ENCODE data around the gene ARID1B. TPM values are rescaled to one million over a fixed set of nuclear protein-coding genes. Genes with fewer than 3 reads are reported as not detected.

The ARID1B gene
- total RNA-seq, 1 donor from 2014 or later, result 97.2 TPM

DNA sequence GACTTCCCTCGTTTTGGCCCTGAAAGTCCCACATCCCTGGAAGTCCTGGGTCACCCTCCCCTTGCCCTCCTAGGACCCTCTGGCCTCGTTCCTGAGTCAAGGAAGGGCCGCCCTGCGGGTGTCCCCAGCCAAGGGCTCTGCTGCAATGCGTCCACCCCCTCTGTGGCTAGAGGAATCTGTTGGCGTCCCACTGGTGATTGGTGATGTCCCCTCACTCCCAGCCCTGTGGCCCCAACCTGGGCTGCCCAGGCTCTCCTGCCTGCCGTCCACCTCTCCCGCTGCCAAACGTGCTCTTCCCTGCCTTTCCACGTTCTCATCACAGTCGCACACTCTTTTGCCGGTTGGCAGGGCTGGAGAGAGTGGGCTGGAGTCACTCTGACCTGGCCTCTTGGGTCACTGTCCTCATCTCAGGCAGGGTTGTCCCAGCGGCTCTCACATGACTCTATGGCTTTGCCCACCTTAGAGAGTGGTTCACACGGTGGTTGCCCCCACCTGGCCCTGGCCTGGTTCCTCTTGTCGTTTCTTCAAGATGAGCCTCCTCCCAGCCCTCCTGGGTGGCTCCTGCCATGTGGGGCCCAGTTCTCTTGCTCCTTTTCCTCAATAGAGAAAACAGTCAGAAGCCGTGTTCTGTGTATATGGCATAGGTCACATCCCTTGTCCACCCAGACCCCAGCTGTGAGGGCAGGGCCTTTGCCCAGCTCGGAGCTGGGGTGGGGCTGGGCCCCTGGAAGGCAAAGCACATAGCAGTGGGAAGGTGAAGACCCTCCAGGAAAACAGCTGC, 445.2 kb downstream of the ARID1B start:
- TF ChIP-seq, protein P1, sequence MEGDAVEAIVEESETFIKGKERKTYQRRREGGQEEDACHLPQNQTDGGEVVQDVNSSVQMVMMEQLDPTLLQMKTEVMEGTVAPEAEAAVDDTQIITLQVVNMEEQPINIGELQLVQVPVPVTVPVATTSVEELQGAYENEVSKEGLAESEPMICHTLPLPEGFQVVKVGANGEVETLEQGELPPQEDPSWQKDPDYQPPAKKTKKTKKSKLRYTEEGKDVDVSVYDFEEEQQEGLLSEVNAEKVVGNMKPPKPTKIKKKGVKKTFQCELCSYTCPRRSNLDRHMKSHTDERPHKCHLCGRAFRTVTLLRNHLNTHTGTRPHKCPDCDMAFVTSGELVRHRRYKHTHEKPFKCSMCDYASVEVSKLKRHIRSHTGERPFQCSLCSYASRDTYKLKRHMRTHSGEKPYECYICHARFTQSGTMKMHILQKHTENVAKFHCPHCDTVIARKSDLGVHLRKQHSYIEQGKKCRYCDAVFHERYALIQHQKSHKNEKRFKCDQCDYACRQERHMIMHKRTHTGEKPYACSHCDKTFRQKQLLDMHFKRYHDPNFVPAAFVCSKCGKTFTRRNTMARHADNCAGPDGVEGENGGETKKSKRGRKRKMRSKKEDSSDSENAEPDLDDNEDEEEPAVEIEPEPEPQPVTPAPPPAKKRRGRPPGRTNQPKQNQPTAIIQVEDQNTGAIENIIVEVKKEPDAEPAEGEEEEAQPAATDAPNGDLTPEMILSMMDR (conservative IDR thresholded peaks at IDR 0.05), result no peak
- H3K27ac Mint-ChIP-seq, result peak overlapping the region; percentile 54
- H3K9me3 Mint-ChIP-seq, result no peaks in the 10 kb centered on the region
- H3K27me3 Mint-ChIP-seq, result no peaks in the 10 kb centered on the region
- peak; percentile 61 for DNase-seq (ENCODE audit: extremely low spot score, unreplicated experiment)
- H3K36me3 Mint-ChIP-seq, result no peaks in the 10 kb centered on the region
- H3K4me1 Mint-ChIP-seq (ENCODE audit: unreplicated experiment), result peaks cover 25% of the 10 kb centered on the region
- peak overlapping the region; percentile 58 for H3K4me3 Mint-ChIP-seq

DNA sequence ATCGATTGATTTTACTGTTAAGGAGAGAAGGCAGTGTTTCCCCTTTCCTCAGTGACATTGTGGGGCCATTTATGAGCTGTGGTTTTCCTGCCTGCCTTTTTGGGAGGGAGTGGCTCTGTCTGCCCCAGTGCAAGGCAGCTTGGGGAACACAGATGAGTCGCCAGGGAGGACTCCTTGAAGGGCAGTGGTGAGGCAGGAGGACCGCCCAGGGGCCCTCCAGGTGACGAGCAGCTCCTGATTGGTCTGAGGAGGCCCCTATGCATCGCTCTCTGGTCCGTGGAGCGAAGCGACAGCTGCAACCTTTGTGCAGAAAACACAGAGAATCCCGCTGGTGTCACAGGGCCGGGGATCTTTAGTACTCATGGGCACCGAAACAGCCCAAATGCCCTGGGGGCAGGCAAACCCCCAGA, 445.8 kb downstream of the ARID1B start:
- Mint-ChIP-seq H3K9me3 (no peaks in the 10 kb centered on the region), H3K4me3 (no peak overlapping the region), H3K27ac (peak overlapping the region; percentile 54), H3K36me3 (no peaks in the 10 kb centered on the region), H3K4me1 (ENCODE audit: unreplicated experiment) (peaks cover 25% of the 10 kb centered on the region), H3K27me3 (no peaks in the 10 kb centered on the region)
- DNase-seq (ENCODE audit: extremely low spot score, unreplicated experiment), result no peak
- TF ChIP-seq, protein P1 (conservative IDR thresholded peaks at IDR 0.05), result no peak

DNA sequence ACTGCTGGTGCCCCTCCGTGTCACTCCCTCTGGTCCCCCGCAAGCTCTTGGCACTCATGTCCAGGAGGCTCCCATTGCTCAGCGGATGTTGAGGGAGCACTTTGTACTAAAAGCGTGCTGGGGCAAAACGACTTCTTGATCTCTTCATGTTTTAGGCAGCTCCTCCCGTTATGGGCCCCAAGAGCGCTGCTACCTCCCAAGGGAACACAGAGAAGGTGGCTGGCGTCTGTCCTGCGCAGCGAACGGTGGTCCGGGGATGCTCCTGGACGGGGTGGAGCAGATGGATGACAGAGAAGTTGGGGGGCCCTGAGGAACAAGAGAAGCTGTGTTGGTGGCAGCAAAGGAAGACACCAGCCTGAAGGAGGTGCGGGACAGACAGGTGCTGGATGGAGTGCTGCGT, 446.3 kb downstream of the ARID1B start:
- peak; percentile 53 for DNase-seq (ENCODE audit: extremely low spot score, unreplicated experiment)
- no peak overlapping the region for H3K4me3 Mint-ChIP-seq
- peaks cover 25% of the 10 kb centered on the region for H3K4me1 Mint-ChIP-seq (ENCODE audit: unreplicated experiment)
- peak overlapping the region; percentile 40 for H3K27ac Mint-ChIP-seq
- no peaks in the 10 kb centered on the region for H3K9me3 Mint-ChIP-seq
- no peaks in the 10 kb centered on the region for H3K27me3 Mint-ChIP-seq
- TF ChIP-seq, protein P1 (conservative IDR thresholded peaks at IDR 0.05), result no peak
- H3K36me3 Mint-ChIP-seq, result no peaks in the 10 kb centered on the region

DNA sequence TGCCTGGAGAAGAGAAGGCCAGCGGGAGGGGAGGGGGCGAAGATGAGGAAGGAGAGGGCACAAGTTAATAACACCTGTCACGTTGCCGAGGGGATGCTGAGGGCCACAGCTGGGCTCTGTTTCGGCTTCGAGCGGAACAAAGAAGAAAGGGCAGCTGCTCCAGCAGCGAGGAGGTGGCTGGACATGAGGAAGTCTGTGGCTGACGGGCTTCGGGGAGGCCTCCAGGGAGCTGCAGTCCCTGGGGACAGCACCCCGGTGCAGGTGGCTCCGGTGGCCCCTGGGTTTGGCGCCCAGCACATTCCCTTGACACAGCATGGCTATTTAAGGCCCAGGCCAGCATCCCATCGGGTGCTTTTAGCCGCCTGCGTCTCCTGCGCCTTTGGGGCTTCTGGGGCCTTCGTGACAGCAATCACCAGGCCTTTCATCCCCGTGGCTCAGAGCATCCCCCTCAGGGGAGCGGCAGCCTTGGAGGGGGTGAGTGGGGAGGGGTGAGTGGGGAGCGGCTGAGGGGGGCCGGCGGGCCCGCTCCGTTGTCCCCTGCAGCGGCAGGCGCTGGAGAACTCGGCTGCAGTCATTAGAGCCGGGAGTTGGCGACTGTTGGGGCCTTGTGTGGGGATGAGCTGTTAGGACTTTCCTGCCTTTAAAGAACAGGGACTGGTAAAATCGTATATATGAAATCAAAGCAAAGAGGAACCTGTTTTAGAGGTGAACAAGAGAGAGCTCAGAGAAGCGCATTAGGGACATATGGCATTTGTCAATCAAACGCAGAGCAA, 447.2 kb downstream of the ARID1B start:
- DNase-seq (ENCODE audit: extremely low spot score, unreplicated experiment), result peak; percentile 55
- Mint-ChIP-seq H3K36me3 (no peaks in the 10 kb centered on the region), H3K4me1 (ENCODE audit: unreplicated experiment) (peaks cover 30% of the 10 kb centered on the region), H3K4me3 (no peak overlapping the region), H3K27me3 (peaks cover 6% of the 10 kb centered on the region), H3K9me3 (no peaks in the 10 kb centered on the region), H3K27ac (no peak overlapping the region)
- TF ChIP-seq, protein P1 (conservative IDR thresholded peaks at IDR 0.05), result no peak

DNA sequence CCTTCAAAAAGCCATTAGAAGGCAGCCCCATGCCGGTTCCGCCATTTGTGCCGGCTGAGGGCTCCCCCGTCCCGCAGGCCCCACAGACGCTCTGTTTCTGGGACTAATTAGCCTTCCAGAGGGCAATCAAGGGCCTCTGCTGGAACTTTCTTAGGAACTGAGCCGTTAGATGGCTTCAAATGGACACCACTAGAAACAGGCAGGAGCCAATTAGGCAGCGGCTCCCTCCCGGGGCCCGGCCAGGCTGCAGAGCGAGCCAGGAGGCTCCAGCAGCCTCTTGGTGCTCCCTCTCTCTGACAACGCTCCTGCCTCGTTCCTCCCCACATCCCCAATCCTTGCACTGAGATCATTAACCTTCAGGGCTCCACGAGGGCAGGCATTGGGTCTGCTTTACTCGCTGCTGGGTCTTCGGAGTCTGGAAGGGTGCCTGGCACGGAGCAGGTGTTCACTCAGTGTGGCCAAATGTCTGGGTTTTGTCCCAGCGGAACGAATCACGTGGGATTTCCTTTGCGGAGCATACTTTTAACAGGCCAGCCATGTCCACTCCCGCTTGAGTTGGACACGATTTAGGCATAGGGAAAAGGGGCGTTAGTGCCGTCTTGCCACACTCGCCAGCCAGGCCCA, 447.9 kb downstream of the ARID1B start:
- no peaks in the 10 kb centered on the region for H3K36me3 Mint-ChIP-seq

More for the DNA sequence above, 447.9 kb downstream of the ARID1B start:
- TF ChIP-seq, protein P1 (conservative IDR thresholded peaks at IDR 0.05), result no peak
- H3K4me1 Mint-ChIP-seq (ENCODE audit: unreplicated experiment), result peaks cover 24% of the 10 kb centered on the region
- no peak overlapping the region for H3K4me3 Mint-ChIP-seq
- peak; percentile 56 for DNase-seq (ENCODE audit: extremely low spot score, unreplicated experiment)
- H3K27ac Mint-ChIP-seq, result no peak overlapping the region
- peaks cover 6% of the 10 kb centered on the region for H3K27me3 Mint-ChIP-seq
- H3K9me3 Mint-ChIP-seq, result no peaks in the 10 kb centered on the region
